ENCODE measurements around the gene SLC36A1. TPM values are rescaled to one million over a fixed set of nuclear protein-coding genes. Genes with fewer than 3 reads are reported as not detected.

Gene SLC36A1
- total RNA-seq, 1 experiment from 2014 or later, result 7.4 TPM

DNA sequence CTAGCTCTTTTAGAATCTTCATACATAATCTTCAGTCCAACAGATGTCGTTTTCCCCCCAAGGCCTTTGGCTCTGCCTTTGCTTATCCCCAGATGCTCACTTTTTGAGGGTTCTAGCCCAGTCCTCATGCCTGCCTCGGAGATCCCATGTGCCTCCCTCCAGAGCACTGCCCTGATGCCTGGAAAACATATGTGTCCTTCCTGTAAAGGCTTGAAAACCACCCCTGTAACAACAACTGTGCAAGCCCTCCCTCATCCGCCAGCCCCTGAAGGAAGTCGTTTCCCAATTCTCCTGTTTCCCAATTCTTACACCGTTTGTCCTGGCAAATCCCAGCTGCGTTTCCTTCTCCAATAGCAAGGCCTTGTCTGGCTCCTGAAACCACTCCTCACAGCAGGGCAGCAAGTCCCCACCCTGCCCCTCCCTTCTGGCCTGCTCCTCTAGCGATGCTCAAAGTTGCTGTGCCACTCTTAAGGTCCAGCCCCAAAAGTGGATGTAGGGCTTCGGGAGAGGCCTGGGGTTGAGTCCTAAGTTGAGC lies 52.2 kb downstream of the SLC36A1 start:
- DNase-seq (ENCODE audit: low read depth, low spot score), result no peak
- Histone ChIP-seq H3K79me2 (ENCODE audit: insufficient read depth, low read length) (no peaks in the 10 kb centered on the region), H3K9me2 (ENCODE audit: insufficient read depth) (no peaks in the 10 kb centered on the region), H4K20me1 (ENCODE audit: insufficient read depth) (no peaks in the 10 kb centered on the region), H3K36me3 (ENCODE audit: control insufficient read depth in 1 of 2, insufficient read depth in 2 of 2, low read length in 2 of 2) (no peaks in the 10 kb centered on the region), H3K4me1 (ENCODE audit: control insufficient read depth in 1 of 2, insufficient read depth in 2 of 2, low read length in 2 of 2) (peaks cover 0 to 2% of the 10 kb centered on the region in 2 experiments; a peak in 1 of 4 replicates), H3K27me3 (ENCODE audit: insufficient read depth, low read length) (no peaks in the 10 kb centered on the region), H3K9ac (ENCODE audit: low read length) (no peak overlapping the region), H3K4me2 (ENCODE audit: low read length) (no peak overlapping the region), H3K4me3 (replicated peaks in 1 of 2; ENCODE audit: low read depth in 1 of 2, low read length in 2 of 2) (no peak overlapping the region), H2AFZ (ENCODE audit: low read depth, low read length, poor library complexity, severe bottlenecking) (no peak overlapping the region), H3K27ac (ENCODE audit: low read depth, low read length) (no peak overlapping the region), H3K9me3 (ENCODE audit: control insufficient read depth in 1 of 2, insufficient read depth in 1 of 2, low read depth in 1 of 2, low read length in 2 of 2) (no peaks in the 10 kb centered on the region)
- no TSS peak for BruUV-seq (replicated peaks)
- CTCF ChIA-PET, result interaction anchor here (1.0 to 1.6 kb wide), 2 partner anchors 9 to 52 kb away, joined by 5 read pairs; partner anchors contain the start of gene SLC36A1
- ATAC-seq, result no peak
- no peak for TF ChIP-seq CEBPB (IDR thresholded peaks at IDR 0.05; ENCODE audit: low read depth)
- no peak for TF ChIP-seq CBX3 (IDR thresholded peaks at IDR 0.05; ENCODE audit: low read depth)
- TF ChIP-seq, protein P1, sequence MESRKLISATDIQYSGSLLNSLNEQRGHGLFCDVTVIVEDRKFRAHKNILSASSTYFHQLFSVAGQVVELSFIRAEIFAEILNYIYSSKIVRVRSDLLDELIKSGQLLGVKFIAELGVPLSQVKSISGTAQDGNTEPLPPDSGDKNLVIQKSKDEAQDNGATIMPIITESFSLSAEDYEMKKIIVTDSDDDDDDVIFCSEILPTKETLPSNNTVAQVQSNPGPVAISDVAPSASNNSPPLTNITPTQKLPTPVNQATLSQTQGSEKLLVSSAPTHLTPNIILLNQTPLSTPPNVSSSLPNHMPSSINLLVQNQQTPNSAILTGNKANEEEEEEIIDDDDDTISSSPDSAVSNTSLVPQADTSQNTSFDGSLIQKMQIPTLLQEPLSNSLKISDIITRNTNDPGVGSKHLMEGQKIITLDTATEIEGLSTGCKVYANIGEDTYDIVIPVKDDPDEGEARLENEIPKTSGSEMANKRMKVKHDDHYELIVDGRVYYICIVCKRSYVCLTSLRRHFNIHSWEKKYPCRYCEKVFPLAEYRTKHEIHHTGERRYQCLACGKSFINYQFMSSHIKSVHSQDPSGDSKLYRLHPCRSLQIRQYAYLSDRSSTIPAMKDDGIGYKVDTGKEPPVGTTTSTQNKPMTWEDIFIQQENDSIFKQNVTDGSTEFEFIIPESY (IDR thresholded peaks at IDR 0.05; ENCODE audit: extremely low read depth, insufficient replicate concordance, low read length), result no peak
- intact Hi-C loops (cut with micrococcal nuclease), result loop anchor here (1.0 to 10.0 kb wide), 8 partner anchors 52 to 497 kb away; partner anchors contain the start of gene SLC36A1
- RAD21 ChIA-PET (ENCODE audit: low non-redundant PET in 1 of 2, low total read pairs in 2 of 2, uncharacterized antibody in 2 of 2, unreplicated experiment in 2 of 2), result no interaction called here
- POLR2A ChIA-PET, result no interaction called here

DNA sequence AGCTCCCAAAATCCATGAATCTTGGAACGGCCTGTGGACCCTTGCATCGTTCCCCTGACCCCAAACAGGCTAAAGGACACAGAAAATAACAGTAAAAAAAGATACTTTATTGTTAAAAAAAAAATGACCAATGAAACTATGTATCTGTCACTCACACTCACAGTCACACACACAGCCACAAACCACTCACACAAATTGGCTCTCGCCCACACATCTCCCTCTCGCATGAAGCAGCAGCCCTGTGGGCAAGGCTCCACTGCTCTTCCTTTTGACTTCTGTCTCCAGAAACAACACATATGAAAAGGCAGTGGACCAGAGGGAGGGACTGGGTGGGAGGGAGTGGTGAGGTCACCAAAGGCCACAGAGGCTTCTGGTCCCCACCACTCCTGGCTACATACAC lies 56.6 kb downstream of the SLC36A1 start:
- DNase-seq (ENCODE audit: low read depth, low spot score) (no peak), ATAC-seq (no peak)
- POLR2A ChIA-PET, result no interaction called here
- no peak for TF ChIP-seq FOSL1 (IDR thresholded peaks at IDR 0.05; ENCODE audit: low read depth)
- no peak for TF ChIP-seq EZH2 (IDR thresholded peaks at IDR 0.05)
- TF ChIP-seq, protein P2, sequence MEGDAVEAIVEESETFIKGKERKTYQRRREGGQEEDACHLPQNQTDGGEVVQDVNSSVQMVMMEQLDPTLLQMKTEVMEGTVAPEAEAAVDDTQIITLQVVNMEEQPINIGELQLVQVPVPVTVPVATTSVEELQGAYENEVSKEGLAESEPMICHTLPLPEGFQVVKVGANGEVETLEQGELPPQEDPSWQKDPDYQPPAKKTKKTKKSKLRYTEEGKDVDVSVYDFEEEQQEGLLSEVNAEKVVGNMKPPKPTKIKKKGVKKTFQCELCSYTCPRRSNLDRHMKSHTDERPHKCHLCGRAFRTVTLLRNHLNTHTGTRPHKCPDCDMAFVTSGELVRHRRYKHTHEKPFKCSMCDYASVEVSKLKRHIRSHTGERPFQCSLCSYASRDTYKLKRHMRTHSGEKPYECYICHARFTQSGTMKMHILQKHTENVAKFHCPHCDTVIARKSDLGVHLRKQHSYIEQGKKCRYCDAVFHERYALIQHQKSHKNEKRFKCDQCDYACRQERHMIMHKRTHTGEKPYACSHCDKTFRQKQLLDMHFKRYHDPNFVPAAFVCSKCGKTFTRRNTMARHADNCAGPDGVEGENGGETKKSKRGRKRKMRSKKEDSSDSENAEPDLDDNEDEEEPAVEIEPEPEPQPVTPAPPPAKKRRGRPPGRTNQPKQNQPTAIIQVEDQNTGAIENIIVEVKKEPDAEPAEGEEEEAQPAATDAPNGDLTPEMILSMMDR (IDR thresholded peaks at IDR 0.05 in 2 of 3, conservative IDR thresholded peaks at IDR 0.05 in 1 of 3; ENCODE audit: borderline replicate concordance in 1 of 3, insufficient read depth in 1 of 3, low read depth in 2 of 3, low read length in 2 of 3), result no peak
- TF ChIP-seq, protein P3, sequence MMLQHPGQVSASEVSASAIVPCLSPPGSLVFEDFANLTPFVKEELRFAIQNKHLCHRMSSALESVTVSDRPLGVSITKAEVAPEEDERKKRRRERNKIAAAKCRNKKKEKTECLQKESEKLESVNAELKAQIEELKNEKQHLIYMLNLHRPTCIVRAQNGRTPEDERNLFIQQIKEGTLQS (IDR thresholded peaks at IDR 0.05), result no peak
- TF ChIP-seq, protein P4, sequence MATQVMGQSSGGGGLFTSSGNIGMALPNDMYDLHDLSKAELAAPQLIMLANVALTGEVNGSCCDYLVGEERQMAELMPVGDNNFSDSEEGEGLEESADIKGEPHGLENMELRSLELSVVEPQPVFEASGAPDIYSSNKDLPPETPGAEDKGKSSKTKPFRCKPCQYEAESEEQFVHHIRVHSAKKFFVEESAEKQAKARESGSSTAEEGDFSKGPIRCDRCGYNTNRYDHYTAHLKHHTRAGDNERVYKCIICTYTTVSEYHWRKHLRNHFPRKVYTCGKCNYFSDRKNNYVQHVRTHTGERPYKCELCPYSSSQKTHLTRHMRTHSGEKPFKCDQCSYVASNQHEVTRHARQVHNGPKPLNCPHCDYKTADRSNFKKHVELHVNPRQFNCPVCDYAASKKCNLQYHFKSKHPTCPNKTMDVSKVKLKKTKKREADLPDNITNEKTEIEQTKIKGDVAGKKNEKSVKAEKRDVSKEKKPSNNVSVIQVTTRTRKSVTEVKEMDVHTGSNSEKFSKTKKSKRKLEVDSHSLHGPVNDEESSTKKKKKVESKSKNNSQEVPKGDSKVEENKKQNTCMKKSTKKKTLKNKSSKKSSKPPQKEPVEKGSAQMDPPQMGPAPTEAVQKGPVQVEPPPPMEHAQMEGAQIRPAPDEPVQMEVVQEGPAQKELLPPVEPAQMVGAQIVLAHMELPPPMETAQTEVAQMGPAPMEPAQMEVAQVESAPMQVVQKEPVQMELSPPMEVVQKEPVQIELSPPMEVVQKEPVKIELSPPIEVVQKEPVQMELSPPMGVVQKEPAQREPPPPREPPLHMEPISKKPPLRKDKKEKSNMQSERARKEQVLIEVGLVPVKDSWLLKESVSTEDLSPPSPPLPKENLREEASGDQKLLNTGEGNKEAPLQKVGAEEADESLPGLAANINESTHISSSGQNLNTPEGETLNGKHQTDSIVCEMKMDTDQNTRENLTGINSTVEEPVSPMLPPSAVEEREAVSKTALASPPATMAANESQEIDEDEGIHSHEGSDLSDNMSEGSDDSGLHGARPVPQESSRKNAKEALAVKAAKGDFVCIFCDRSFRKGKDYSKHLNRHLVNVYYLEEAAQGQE (IDR thresholded peaks at IDR 0.05; ENCODE audit: low read depth), result no peak
- TF ChIP-seq SIN3A (IDR thresholded peaks at IDR 0.05; ENCODE audit: low read depth), result no peak
- TF ChIP-seq EGR1 (IDR thresholded peaks at IDR 0.05; ENCODE audit: low read depth), result no peak
- TF ChIP-seq CBX3 (IDR thresholded peaks at IDR 0.05; ENCODE audit: low read depth), result no peak
- TF ChIP-seq POLR2A (IDR thresholded peaks at IDR 0.05; ENCODE audit: borderline replicate concordance, extremely low read depth, insufficient read depth, insufficient read length), result no peak
- TF ChIP-seq JUND (IDR thresholded peaks at IDR 0.05), result no peak
- Histone ChIP-seq H3K9me2 (ENCODE audit: insufficient read depth) (no peaks in the 10 kb centered on the region), H3K27me3 (ENCODE audit: insufficient read depth, low read length) (no peaks in the 10 kb centered on the region), H3K4me2 (ENCODE audit: low read length) (no peak overlapping the region), H2AFZ (ENCODE audit: low read depth, low read length, poor library complexity, severe bottlenecking) (no peak overlapping the region), H3K9ac (ENCODE audit: low read length) (no peak overlapping the region), H4K20me1 (ENCODE audit: insufficient read depth) (no peaks in the 10 kb centered on the region), H3K4me1 (ENCODE audit: control insufficient read depth in 1 of 2, insufficient read depth in 2 of 2, low read length in 2 of 2) (peaks cover 2 to 3% of the 10 kb centered on the region in 2 experiments; a peak in 2 of 4 replicates), H3K79me2 (ENCODE audit: insufficient read depth, low read length) (no peaks in the 10 kb centered on the region), H3K36me3 (ENCODE audit: control insufficient read depth in 1 of 2, insufficient read depth in 2 of 2, low read length in 2 of 2) (no peaks in the 10 kb centered on the region), H3K4me3 (replicated peaks in 1 of 2; ENCODE audit: low read depth in 1 of 2, low read length in 2 of 2) (no peak overlapping the region), H3K9me3 (ENCODE audit: control insufficient read depth in 1 of 2, insufficient read depth in 1 of 2, low read depth in 1 of 2, low read length in 2 of 2) (no peaks in the 10 kb centered on the region), H3K27ac (ENCODE audit: low read depth, low read length) (no peak overlapping the region)
- CTCF ChIA-PET, result interaction anchor here (3.2 kb wide), 1 partner anchor 148 kb away, joined by 13 read pairs; no protein-coding TSS in a partner anchor
- no TSS peak for BruUV-seq (replicated peaks)
- intact Hi-C loops (cut with micrococcal nuclease), result loop anchor here (5.0 kb wide), 1 partner anchor 377 kb away; no protein-coding TSS in a partner anchor
- RAD21 ChIA-PET (ENCODE audit: low non-redundant PET in 1 of 2, low total read pairs in 2 of 2, uncharacterized antibody in 2 of 2, unreplicated experiment in 2 of 2), result no interaction called here

Data from HCT116 (cell line).